KOPT-K1 (cell line): ENCODE results near the gene SPTAN1.

Experiments used
- H3K27ac ChIP-seq: fragments of 200-600 bp; sonication (generic); 2 replicates; pipeline ENCODE4 v1.5.1; 2016; ENCODE audit warnings: antibody characterized with exemption, mild to moderate bottlenecking, low read depth, low read length; ENCODE audit not compliant: poor library complexity, severe bottlenecking
- H3K36me3 ChIP-seq: fragments of 200-600 bp; sonication (generic); 2 replicates; pipeline ENCODE4 v1.5.1; 2017; ENCODE audit warnings: antibody characterized with exemption, mild to moderate bottlenecking, low read length, moderate library complexity; ENCODE audit not compliant: insufficient read depth
- H3K9me3 ChIP-seq: fragments of 200-600 bp; sonication (generic); 2 replicates; pipeline ENCODE4 v1.5.1; 2017; ENCODE audit warnings: antibody characterized with exemption, low read length, mild to moderate bottlenecking; ENCODE audit not compliant: insufficient read depth, poor library complexity, severe bottlenecking

SPTAN1 gene

DNA sequence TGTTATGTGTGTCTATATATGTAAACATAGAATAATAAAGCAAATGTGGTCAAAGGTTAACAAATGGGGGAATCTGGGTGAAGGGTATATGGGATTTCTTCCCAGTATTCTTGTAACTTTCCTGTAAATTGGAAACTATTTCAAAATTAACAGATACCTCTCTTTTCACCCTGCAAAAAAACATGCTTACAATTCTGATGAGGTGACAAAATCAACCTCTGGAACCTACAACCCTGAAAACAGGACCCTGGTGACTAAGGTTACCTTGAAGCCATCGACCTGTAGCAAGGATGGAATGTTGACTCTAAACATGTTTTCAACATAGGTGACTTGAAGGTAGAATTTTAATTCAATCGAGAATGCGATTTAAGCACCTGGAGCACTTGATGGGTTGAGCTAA, 5.9 kb upstream of the SPTAN1 start:
- peaks cover 10% of the 10 kb centered on the region for H3K36me3 ChIP-seq
- H3K9me3 ChIP-seq: no peaks in the 10 kb centered on the region
- H3K27ac ChIP-seq: no peak overlapping the region

DNA sequence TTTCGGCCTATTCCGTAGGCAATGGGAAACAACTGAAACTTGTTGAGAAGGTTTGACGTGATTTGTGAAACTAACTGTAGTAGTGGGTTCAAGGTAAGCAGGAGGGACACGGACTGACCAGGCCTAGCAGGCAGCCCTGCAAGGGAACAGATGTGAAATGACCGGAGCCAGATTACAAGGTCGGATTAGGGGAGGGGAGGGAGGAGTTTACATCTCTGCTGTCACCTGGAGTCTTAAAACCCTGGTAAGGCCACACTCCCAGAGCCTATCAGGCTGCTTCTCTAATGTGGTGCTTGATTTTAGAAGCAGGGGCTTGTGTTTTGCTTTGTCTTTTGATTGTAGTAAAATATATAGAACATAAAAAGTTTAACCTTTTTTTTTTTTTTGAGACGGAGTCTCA, 3.5 kb upstream of the SPTAN1 start:
- H3K36me3 ChIP-seq: no peaks in the 10 kb centered on the region

DNA sequence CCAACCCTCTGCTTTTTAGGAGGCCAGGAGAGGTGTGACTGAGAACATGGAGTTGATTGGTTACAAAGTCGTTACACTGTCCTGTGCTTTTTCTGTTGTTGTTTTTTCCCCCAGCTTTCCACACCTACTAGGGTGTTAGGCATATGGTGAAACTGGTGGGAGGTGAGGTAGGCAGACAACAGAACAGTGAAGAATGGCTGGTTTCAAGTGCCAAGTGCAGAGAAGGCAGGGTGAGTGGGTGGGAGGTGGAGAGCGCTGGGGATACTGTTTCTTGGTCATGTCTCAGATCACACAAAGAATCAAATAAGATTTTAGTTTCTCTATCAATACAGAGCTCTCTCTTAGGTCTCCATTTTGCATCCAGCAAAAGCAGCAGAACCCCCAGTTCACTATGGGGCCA, 2.2 kb upstream of the SPTAN1 start:
- no peaks in the 10 kb centered on the region for H3K36me3 ChIP-seq
- no peak overlapping the region for H3K27ac ChIP-seq
- H3K9me3 ChIP-seq: no peaks in the 10 kb centered on the region

More for the DNA sequence above, 3.5 kb upstream of the SPTAN1 start:
- Histone ChIP-seq H3K9me3 (no peaks in the 10 kb centered on the region), H3K27ac (no peak overlapping the region)

DNA sequence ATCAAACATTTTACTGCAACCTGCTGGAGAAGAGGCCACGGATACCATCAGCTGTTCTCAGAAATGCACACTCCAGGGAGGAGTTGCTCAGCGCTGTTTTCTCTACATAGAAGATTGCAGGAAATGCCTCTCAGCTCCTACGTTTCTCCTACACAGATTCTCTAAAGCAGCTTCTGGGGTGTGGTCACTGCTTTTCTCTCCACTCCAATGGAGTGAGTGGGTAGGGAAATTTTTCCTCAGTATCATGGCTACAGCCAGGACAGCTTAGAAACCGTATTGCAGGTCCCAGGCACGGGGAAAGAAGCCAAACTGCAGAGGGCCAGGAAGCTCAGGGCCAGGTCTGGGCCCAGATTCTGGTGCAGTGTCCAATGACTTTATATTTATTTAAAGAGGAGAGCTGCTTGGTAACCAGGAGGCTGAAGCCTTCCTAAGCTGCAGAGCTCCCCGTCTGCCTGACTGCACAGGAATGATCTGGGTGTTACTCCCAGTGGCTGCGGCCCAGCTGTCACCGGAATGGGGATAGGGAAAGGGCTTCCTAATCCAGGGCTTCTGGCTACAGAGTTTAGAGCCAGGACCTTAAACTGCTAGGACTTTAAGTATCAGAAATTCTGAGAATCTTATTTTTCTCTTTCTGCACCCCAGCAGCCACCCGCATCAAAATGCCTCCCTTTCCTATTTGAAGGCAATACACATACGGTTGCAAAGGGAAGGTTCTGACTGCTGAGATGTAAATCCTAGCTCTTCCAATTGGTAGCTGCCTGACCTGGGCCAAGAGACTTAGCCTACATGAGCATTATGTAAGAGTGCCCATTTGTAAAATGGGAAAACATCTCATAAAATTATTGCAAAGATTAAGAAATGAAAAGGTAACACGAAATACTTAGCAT, 1.4 kb upstream of the SPTAN1 start:
- H3K27ac ChIP-seq: peak overlapping the region; percentile 72
- no peaks in the 10 kb centered on the region for H3K9me3 ChIP-seq
- H3K36me3 ChIP-seq: no peaks in the 10 kb centered on the region

DNA sequence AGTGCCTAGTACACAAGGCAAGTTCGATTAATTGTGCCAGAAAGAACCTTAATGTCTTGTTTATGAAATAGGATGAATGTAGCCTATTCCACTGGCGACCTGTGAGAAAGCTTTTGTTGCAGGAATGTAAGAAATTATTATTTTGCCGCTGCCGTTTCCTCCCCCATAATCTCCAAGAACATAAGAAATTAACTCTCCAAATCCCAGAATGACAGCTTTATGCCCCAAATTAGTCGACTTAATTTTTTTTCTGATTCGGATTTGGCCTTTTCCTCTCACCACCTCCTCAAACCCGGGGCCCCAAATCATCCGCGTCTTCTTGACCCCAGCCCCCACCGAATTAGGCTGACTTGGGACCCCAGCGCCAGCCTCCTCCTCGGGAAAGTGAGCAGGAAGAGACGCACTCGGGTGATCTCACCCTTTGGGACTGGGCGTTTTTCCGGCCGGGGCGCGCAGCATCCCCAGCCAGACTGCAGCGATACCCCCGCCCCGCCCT, 682 bp upstream of the SPTAN1 start:
- Histone ChIP-seq H3K27ac (peak overlapping the region; percentile 72), H3K9me3 (no peaks in the 10 kb centered on the region), H3K36me3 (no peaks in the 10 kb centered on the region)

DNA sequence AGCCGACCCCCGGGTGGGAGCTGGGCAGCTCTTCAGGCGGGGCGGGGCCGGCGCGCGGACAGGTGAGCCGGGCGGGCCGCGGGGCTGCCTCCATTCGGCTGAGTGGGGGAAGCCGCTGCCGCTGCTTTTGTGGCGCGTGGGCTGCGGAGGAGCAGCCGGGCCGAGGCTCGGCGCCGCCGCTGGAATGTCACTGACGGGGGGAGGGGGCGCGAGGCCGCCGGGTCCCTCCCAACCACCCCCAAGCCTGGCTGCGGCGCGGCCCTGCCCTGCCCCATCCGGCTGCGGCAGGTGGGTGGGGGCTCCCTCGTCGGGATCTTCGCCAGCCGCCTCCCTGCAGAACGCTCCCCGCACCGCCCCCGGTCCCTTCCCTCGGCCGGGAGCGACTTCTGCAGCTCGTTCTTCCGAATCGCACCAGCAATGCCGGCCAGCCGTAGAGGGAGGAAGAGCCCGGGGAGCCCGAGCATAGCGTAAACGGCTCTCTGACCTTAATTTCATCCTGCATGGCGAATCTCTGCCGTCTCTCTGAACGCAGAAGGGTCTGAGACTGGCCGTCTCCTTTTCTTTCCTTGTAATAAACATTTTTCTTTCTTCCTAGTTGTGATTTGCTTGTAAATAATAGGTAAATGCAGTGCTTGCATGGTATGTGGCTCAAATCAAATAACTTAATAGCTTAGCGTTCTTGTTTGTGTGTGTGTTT, 505 bp downstream of the SPTAN1 start:
- H3K27ac ChIP-seq: peak overlapping the region; percentile 75
- H3K9me3 ChIP-seq: no peaks in the 10 kb centered on the region
- H3K36me3 ChIP-seq: no peaks in the 10 kb centered on the region; the same call in 1 of the 2 replicates

DNA sequence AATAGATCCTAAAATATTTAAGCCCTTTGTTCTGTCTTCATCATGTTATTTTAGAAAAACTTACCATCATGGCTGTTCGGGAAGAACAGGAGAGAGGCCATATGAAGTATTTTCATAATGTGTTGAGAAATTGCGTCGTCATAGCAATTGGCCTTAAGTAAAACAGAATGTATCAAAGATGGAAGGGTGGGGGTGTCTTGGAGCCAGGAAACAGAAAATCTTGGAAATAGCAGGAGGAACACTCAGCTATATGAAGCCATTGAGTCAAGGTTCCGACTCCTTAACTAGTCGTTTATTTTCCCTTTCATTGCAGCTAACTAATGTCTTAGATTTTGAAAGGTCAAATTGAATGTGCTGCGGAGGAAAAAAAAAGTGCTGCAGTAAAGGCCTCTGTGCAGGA, 1.3 kb downstream of the SPTAN1 start:
- no peaks in the 10 kb centered on the region for H3K9me3 ChIP-seq
- H3K27ac ChIP-seq: peak overlapping the region; percentile 28
- H3K36me3 ChIP-seq: no peaks in the 10 kb centered on the region; the same call in 1 of the 2 replicates

DNA sequence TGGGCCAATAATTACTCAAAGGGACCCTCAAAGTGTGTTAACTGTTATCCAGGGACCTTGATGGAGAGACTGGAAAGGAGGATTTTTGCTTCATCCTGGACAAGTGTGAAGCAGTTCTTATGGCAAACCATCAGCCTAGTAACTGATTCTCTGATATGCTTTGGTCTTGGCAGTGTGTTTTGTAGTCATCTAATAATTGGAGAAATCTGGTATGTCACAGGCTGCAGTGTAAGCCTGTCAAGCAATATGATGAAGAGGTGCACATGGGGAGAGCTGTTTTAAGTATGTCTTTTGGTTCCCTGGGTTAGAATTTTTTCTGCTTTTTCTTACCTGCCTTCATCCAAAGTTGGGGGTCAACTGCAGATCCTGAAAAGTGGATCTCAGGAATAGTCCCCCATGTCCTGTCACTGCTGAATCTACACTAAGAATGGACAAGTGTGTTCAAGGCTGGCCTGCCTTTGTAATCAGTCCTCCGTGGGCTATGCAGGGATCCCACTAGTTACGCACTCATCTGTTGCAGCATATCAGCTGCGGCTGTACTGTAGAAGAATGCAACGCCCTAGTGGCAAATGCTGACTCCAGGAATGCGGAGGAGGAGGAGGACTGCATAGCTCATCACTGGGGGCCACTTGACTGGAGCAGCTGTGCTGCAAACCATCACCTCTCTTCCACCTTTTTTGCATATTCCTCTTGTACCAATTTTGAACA, 1.9 kb downstream of the SPTAN1 start:
- H3K9me3 ChIP-seq: no peaks in the 10 kb centered on the region
- no peaks in the 10 kb centered on the region; the same call in 1 of the 2 replicates for H3K36me3 ChIP-seq
- peak overlapping the region; percentile 28 for H3K27ac ChIP-seq

DNA sequence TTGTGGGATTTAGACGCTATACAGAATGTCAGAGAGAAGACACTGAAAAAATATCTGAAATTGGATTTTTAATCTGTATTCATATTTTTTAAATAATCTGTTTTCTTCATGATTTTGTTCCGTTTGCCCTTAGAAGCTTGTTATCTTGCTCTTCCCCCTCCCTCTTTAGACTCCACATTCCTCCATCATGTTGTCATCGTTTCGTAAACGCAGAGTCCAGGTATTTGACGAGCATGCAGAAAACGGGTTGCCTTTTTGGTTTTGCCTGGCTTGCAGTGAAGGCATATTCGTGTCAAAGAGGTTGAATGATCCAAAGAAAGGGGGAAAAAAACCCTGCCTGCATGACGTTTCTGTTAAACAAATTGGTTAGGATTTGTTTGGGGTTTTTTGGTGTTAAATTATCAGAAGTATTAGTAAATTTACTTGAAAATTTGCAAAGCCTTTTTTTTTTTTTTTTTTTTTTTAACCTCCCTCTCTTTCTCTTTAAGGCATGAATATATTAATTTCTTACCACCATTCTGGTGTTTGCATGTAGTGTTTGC, 2.9 kb downstream of the SPTAN1 start:
- Histone ChIP-seq H3K9me3 (no peaks in the 10 kb centered on the region), H3K27ac (peak overlapping the region; percentile 28), H3K36me3 (no peaks in the 10 kb centered on the region; the same call in 1 of the 2 replicates)

DNA sequence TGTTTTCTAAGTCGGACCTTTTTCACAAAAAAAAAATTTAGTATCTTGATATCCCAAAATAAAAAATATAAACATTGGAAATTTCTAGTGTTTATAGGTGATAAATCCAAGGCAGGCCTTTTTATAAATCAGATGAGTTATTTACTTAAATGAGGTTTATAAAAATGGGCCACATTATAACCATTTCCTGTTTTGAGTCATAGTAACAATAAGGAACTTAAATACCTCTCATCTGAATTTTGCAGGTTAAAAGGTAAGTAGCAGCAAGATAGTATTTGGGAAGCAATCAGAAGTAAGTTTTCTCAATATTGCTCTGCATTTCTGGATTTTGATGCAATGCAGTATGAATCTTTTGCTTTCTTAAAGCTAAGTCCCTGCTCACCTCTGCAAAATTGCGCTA, 3.9 kb downstream of the SPTAN1 start:
- no peaks in the 10 kb centered on the region; the same call in 1 of the 2 replicates for H3K36me3 ChIP-seq
- no peak overlapping the region for H3K27ac ChIP-seq
- no peaks in the 10 kb centered on the region for H3K9me3 ChIP-seq

DNA sequence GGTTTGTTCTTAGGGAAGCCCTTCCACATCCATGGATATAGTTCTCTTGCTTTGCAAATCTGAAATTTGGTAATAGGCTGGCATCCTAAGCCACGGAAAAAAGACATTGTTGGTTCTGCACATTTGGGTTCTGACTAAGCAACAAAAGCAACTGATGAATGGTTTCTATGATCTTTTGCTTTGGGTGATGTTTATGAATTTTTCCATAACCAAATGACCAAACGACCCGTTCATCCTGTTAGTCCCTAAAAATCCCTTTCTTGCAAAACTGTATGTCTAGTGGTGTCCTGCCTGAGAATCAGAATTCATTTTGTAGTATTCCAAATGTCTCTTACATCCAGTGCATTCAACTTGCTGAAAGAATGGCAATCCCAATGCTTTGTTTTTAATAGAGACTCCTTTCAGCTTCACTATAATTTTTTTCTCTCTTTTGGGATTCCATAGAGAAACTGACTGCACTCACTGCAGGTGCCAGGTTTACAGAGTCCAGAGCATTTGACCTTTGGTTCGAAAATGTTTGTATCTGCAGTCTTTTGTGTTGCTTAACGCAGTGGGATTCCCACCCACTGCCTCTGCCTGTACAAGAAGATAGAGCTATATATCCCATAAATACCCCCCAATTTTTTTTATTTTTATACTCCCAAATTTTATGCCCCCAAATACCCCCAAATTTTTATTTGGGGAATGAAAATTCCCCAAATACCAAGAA, 4.7 kb downstream of the SPTAN1 start:
- Histone ChIP-seq H3K27ac (no peak overlapping the region), H3K36me3 (no peaks in the 10 kb centered on the region; the same call in 1 of the 2 replicates), H3K9me3 (no peaks in the 10 kb centered on the region)

DNA sequence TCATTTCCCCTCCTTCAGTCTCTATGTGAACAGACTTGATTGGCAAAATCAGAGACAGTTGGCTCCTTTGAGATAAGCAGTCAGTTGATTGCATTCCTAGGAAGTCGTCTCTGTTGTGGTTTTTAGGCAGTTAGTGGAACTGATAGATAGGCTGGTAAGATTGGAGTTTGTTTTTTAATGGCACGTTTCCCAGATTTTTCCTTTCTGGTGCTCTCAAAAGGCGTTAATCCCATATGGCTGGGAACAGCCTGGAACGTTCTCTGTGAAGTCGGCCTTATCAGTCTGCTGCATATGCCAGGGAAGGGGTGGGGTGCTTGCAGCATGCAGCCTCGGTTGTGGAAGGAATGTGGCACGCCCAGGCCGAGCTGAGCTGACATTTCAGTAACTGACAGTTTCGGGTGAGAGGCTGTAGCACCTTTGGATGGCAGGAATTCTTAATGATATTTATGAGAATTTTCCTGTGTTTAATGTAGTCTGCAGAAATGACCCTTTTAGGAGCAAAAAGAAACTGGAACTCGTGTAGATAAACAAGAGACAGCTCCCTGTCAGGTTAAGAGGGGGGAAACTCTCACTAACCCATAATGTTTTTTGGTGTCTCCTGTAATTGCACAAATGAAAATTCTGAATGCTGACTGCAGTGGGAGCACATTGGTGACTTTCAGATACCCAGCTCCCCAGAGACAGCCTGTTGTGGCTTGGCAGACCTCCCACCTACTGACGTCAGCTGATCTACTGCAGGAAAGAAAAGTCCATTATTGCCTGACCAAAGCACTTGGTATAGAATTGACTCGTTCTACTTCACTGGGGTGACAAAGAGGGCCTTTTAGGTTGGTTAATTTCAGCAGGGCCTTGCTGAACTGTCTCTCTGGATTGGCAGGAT, 6.3 kb downstream of the SPTAN1 start:
- peak overlapping the region; percentile 58 for H3K27ac ChIP-seq

DNA sequence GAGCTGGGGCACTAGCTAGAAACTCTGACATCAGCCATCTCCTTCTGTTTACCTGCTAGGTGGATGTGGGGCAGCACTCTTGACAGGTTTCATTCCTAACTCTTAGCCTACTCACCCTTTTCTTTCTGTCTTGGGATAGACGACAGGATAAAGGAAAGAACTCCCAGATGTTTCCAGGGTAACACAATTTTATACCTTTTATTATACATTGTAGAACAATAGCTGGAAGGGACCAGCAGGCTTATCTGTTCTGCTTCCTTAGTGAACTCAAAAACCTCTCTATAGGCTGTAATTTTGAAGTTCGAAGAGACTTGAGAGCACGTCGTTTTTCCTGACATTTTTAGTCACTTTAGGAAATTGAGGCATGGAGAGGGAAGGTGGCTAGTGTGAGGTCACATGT, 13.2 kb downstream of the SPTAN1 start:
- no peak overlapping the region for H3K27ac ChIP-seq
- H3K9me3 ChIP-seq: no peaks in the 10 kb centered on the region
- H3K36me3 ChIP-seq: peaks cover 40% of the 10 kb centered on the region

More for the DNA sequence above, 6.3 kb downstream of the SPTAN1 start:
- H3K9me3 ChIP-seq: no peaks in the 10 kb centered on the region
- H3K36me3 ChIP-seq: no peaks in the 10 kb centered on the region; the same call in 1 of the 2 replicates
